IPS-NIHi7 (cell line): Measurements from ENCODE around the gene PKIG.
"Not testable (repeated sequence)": the region's sequence is repeated elsewhere in the genome, so short reads cannot be mapped to it uniquely, and the experiment has no call there.

Experiments
- DNase-seq: peaks from one replicate; pipeline ENCODE4 v3.0.0; 2012; ENCODE audit warnings: mixed read lengths; ENCODE audit errors: extremely low spot score

PKIG gene

DNA sequence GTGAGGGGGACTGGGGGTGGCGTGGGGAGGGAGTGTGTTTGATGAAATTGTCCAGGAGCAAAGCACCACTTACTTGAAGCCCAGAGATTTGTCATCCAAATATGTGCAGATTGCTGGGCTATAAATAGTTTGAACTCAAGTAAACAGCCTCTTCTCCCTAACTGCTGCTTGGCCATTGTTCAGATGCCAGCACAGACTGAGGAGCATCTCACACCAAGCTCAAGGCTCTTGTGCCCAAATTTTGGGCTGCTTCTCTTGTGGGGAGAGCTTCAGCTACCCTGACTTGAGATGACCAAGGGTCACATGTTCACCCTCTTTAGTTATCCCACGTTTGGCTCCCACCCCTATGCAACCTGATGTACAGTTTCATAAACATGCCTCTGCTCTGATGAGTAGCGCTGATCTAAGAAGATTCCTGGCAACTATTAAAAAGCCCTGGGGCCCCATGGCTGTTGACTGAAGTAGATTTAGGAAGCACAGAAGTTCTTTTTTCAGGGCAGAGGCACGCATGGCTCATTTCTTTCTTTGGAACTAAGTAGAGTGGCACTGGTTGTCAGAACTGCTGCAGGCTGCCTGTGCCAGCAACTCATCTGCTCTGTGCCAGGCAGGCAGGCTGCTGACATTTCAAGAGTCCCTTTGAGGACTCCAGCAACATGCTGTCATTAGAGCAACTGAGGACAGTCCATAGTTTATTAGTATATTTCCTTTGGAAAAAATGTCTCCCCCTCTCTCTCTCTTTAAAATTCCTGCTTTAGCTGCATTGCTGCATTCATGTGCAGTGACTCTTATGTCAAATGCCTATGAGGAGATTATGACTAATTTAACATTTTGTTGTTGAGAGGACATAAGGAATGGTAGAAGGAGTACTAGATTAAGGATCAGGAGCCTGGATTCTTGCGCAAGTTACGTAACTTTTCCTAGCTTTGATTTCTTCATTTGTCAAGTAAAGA lies 9.6 kb upstream of the PKIG start:
- no peak for DNase-seq

- no peak for DNase-seq
These were observed 8.9 kb upstream of the PKIG start for GRCh38 chr20:44573501-44573869.

GRCh38 chr20:44574372-44574771 lies 8.0 kb upstream of the PKIG start:
- DNase-seq = no peak

DNA sequence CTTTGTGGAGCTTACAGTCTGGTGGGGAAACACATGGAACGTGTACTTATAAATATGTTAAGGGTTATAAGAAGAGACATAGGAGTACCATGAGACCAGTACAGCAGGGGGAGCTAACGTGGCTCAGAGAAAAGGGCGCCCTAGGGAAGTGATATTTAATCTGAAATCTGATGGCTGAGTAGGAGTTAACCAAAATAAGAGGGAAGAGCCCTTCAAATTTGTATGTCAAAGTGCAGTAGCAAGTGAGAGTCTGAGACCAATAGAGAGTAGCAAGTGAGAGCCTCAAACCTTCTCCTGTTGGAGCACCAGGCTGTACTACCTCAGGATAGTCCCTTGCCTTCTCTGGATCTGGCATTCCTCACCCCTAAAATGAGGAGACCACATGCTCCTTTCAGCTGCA lies 6.1 kb upstream of the PKIG start:
- DNase-seq = no peak

DNA sequence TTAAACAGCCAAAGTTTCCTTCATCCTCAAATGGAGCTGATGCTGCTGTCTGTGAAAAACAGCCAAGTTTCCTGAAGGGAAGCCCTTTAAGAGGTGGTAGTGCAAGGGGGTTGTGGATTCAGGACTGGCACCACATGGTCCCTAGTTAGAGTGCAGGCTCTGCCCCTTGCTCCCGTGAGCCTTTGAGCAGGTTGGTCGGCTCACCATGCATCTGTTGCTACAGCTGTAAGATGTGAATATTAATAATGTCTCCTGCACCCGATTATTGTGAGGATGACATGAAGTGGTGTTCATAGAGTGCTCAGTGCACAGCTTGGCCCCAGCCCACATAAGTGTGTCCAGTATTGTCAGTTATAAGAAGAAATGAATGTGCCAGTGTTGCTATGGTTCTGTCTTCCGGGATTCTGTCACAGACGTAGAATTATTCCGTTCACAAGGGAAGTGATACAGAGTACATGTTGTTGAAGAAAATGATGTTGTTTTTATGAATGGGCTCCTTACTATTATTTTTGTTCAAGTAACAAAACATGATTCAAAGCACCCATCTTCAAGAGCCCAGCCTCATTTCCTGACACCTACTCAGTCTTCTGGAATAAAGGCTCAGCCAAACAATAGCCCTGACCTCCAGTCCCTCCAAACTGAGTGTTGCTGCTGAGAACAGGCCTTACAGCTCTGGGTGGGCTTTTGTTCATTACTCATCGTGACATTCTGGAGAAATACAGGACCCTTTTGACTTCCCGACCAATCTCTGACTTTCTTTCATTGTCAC lies 2.9 kb upstream of the PKIG start:
- DNase-seq = no peak

GRCh38 chr20:44580581-44581268 lies 1.7 kb upstream of the PKIG start:
- no peak for DNase-seq

GRCh38 chr20:44581515-44581914 lies 864 bp upstream of the PKIG start:
- DNase-seq = no peak

- no peak for DNase-seq
These were observed 778 bp downstream of the PKIG start for GRCh38 chr20:44583157-44583556.

GRCh38 chr20:44584162-44584561 lies 1.8 kb downstream of the PKIG start:
- DNase-seq = no peak

DNA sequence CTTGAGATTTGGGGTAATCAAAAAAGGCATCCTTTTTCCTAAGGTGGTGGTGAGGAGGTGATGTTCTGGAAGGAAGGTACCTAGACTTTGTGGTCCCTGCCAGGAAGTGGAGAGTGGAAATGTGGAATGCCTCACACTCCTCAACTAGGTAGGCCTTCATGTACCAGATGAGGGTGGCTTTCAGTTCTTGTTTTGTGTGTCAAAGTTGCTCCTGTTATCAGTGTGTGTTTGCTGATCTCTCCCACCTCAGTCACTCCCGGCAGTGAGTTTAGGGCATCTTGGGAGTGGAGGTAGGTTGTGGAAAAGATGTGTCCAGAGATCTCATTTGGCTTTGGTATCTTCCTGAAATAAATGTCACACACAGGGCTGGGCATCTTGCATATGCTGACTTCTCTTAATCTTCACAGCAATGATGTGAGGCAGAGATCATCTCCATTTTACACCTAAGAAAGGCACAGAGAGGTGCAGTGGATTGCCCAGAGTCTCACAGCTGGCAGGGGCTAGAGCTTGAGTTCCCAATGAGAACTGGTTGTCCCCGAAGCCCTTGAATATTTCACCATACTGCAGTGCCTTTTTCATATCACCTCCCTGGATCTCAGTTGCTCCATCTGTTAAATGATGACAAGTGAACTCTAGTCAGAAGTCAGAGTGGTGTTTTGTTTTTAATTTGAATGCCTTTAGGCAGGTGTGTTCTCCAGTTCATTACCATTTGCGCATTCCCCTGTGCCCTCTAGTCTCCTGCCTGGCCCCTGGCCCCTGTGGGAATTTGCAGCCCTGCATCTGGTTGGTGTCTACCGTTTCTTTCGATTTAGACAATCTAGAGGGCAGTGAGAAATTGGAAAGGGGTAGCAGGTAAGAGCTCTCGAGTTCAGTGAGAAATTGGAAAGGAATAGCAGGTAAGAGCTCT lies 2.9 kb downstream of the PKIG start:
- DNase-seq = peak; percentile 8

DNA sequence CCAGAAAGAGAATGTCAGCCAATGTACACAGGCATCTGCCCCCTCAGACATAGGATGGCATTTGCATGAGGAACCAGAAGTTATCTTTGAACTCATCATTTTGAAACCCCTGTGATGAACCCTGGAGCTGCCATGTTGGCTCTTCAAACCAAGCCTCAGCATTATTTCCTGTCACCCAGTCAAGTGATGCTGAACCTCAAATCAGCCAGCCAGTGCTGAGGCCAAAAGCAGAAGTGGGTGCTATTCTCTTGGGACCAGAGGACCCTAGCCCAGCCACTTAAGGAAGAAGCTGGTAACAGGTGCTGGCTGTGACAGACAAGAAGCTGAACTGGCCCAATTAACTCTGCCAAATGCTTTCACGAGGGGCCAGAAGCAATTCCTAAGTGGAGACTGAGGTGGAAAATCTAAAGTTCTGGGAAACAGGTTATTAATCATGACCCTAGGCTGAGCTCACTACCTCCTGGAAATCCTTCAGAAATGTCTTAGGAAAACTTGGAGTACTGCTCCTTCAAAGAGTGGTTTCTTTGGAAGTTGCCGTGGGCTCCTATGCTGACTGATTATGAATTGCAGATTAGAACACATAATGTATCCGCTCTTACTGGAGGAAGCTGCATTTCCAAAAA lies 4.0 kb downstream of the PKIG start:
- DNase-seq = no peak

- DNase-seq = no peak
These were observed 4.9 kb downstream of the PKIG start for GRCh38 chr20:44587035-44587980.

DNA sequence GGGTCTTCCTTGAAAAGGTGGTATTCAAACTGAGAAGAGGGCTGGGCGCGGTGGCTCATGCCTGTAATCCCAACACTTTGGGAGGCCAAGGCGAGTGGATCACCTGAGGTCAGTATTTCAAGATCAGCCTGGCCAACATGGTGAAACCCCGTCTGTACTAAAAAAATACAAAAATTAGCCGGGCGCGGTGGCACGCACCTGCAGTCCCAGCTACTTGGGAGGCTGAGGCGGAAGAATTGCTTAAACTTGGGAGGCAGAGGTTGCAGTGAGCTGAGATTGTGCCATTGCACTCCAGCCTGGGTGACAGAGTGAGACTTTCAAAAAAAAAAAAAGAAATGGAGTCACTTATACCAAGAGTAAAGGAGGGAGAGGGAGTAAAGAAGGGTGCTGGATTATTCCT lies 5.9 kb downstream of the PKIG start:
- DNase-seq = not testable (repeated sequence)

DNA sequence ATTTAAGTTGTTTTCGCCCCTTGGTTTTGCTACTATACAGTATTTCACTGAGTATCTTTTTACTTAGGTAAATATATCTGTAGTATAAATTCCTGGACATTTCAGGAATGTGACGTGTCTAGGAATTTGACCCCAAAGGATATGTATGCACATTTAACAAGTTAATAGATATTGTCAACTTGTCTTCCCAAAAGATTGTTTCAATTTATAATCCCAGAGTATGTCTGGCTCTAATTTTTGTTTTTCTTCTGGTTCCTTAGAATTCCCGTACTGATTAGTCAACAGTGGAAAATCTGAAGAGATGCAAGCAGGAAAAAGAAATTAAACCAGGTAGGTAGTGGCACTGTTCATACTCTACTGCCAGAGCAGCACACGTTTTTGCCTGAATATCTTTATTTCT lies 7.2 kb downstream of the PKIG start:
- no peak for DNase-seq

DNA sequence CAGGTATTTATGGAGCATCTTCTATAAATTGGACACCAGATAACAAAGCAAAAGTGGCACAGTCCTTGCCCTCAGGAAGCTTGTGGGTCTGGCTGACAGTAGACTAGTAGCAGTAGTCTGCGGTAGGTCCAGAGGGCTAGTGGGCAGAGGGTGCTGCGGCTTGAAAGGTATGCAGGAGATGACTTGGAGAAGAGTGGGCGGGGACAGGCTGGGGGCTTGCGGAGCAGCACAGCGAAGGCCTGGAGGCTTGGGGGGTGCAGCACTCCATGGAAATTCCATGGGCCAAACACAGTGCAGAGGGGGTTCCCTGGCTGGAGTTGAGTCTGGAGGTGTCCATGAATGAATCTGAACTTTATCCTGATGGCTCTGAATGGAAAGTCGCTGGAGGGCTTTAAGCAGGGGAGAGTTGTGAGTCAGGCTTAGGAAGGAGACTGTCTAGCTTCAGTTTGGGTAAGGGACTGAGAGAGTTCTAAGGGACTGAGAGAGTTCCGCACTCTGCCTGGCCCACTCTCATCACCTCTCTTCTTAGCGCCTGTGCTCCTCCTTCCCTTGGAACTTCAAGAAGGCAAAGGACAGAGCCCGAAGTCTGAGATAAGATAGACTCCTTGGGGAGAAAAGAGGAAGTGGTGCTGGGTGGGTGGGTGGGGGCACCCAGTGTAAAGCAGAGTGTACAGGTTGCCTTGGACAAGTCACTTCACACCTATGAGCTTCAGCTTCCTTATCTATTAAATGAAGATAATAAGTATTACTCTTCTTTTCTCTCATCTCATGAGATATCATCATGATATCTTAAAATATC lies 8.8 kb downstream of the PKIG start:
- peak; percentile 44 for DNase-seq

GRCh38 chr20:44592366-44592765 lies 10.0 kb downstream of the PKIG start:
- DNase-seq = no peak

DNA sequence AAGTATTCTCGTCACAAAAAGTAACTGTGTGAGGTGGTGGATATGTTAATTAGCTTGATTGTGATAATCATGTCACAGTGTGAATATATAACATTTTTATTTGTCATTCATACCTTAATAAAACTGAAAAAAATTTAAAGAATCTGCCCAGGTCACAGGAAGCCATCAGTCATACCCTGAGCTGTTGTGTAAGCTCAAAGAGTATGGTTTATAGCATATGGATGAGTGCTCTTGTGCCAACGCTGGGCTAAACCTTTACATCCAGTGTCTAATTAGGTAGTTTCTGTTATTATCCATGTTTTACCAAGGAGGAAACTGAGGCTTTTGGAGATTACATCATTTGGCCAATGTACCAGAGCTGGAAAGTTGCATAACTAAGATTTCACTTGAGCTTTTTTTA lies 11.4 kb downstream of the PKIG start:
- no peak for DNase-seq

GRCh38 chr20:44594730-44595129 lies 12.4 kb downstream of the PKIG start:
- no peak for DNase-seq

GRCh38 chr20:44596010-44596409 lies 13.6 kb downstream of the PKIG start:
- DNase-seq = no peak
